K562 (cell line): ENCODE results near the gene FAM151A. TPM values are rescaled to one million over a fixed set of nuclear protein-coding genes. Genes with fewer than 3 reads are reported as not detected.

Source experiments
- ATAC-seq: fragments of 200-7000 bp; cut with Tn5 transposase; 3 replicates; pipeline ENCODE4 v1.9.1; 2020; ENCODE audit warnings: moderate library complexity
- BruUV-seq: library from RNA; stranded (reverse); fragments of 400-500 nt; replicated peaks from 2 replicates; lab custom pipeline; 2021; lab: Mats Ljungman, UMichigan
- CTCF ChIA-PET: fragments of 300-600 bp; formaldehyde crosslinking; extraction: SDS; loops from one replicate; lab custom pipeline; 2021; ENCODE audit warnings: low intra/inter-chr PET ratio; lab: Yijun Ruan, JAX
- POLR2A ChIA-PET: fragments of 300-600, 350-650 bp; sonication (Branson Sonifier 250); formaldehyde crosslinking; extraction: SDS; loops from one replicate; lab custom pipeline; 2021; ENCODE audit warnings: antibody characterized with exemption, inconsistent platforms; lab: Yijun Ruan, JAX
- DNase-seq, 4 experiments: peaks; one replicate each; pipeline versions ENCODE4 v3.0.0 to v3.0.0-alpha.2; 2011 to 2018; ENCODE audit warnings: low spot score in 3 of 4, mixed read lengths in 3 of 4; ENCODE audit errors: extremely low read depth in 1 of 4
- FAIRE-seq: peaks from 2 replicates; lab custom pipeline; 2011; peaks lifted over from hg19 to GRCh38; lab: Jason Lieb, UNC
- H2AFZ ChIP-seq: 2 replicates; pipeline ENCODE4 v1.6.0; 2011; ENCODE audit warnings: low read depth, low read length, control low read depth, inconsistent platforms
- H3K27ac ChIP-seq: fragments of 200-600 bp; 3 replicates; pipeline ENCODE4 v1.8.0; 2011; ENCODE audit warnings: low read depth, mild to moderate bottlenecking, control low read depth, inconsistent platforms, low read length, moderate library complexity, mixed read lengths; ENCODE audit errors: extremely low read depth
- H3K27me3 ChIP-seq, 2 experiments: fragments of 300-600 bp in 1 of 2; 2 replicates in 1 of 2; 3 replicates in 1 of 2; pipeline versions ENCODE4 v1.6.0 to v1.8.0; 2011; ENCODE audit warnings: inconsistent platforms in 2 of 2, low read length in 2 of 2, mild to moderate bottlenecking in 1 of 2, mixed read lengths in 1 of 2, moderate library complexity in 1 of 2; ENCODE audit not compliant: control insufficient read depth in 2 of 2, insufficient read depth in 2 of 2
- H3K36me3 ChIP-seq: fragments of 300-600 bp; 3 replicates; pipeline ENCODE4 v1.8.0; 2011; ENCODE audit warnings: mild to moderate bottlenecking, low read length, inconsistent platforms; ENCODE audit not compliant: control insufficient read depth, insufficient read depth
- H3K4me1 ChIP-seq, 2 experiments: fragments of 200-600 bp in 1 of 2; replicated peaks in 1 of 2; 2 replicates in 1 of 2; 3 replicates in 1 of 2; pipeline versions ENCODE4 v1.5.1 to v1.8.0; 2011; ENCODE audit warnings: inconsistent platforms in 2 of 2, low read length in 2 of 2, mild to moderate bottlenecking in 1 of 2, mixed read lengths in 1 of 2, moderate library complexity in 1 of 2; ENCODE audit not compliant: control insufficient read depth in 2 of 2, insufficient read depth in 2 of 2
- H3K4me2 ChIP-seq: 2 replicates; pipeline ENCODE4 v1.6.1; 2011; ENCODE audit warnings: low read length, control low read depth, inconsistent platforms, mixed read lengths; ENCODE audit not compliant: insufficient read depth
- H3K4me3 ChIP-seq: fragments of 200-600 bp; sonication (generic), shearing (Covaris generic); 2 replicates; pipeline ENCODE4 v1.5.1; 2016; ENCODE audit warnings: control low read depth, inconsistent platforms
- H3K79me2 ChIP-seq: fragments of 200-600 bp; 3 replicates; pipeline ENCODE4 v1.8.0; 2011; ENCODE audit warnings: low read length, inconsistent platforms; ENCODE audit not compliant: control insufficient read depth, insufficient read depth
- H3K9ac ChIP-seq, 2 experiments: 2 replicates each; pipeline versions ENCODE4 v1.6.0 to v1.6.1; 2011; ENCODE audit warnings: low read depth in 2 of 2, low read length in 2 of 2, control low read depth in 1 of 2, inconsistent platforms in 1 of 2, mild to moderate bottlenecking in 1 of 2, mixed read lengths in 1 of 2; ENCODE audit not compliant: insufficient read depth in 1 of 2
- H3K9me1 ChIP-seq: one replicate; pipeline ENCODE4 v1.6.0; 2011; ENCODE audit warnings: inconsistent platforms, mild to moderate bottlenecking, low read length, moderate library complexity; ENCODE audit not compliant: control insufficient read depth, insufficient read depth
- H3K9me3 ChIP-seq: replicated peaks from 2 replicates; pipeline ENCODE4 v1.5.1; 2011; ENCODE audit warnings: low read depth, low read length, inconsistent platforms; ENCODE audit not compliant: control insufficient read depth, insufficient read depth
- H4K20me1 ChIP-seq: replicated peaks from 2 replicates; pipeline ENCODE4 v1.6.1; 2011; ENCODE audit warnings: low read length, inconsistent platforms, mixed read lengths; ENCODE audit not compliant: control insufficient read depth, insufficient read depth
- ESRRA ChIP-seq: fragments of 450-650 bp; IDR thresholded peaks from 2 replicates; pipeline ENCODE4 v1.6.1; 2014; ENCODE audit warnings: low read depth, mild to moderate bottlenecking, moderate library complexity, borderline replicate concordance
- HEY1 ChIP-seq: fragments of 250-450 bp; sonication (Bioruptor Pico); IDR thresholded peaks from 2 replicates; pipeline ENCODE4 v1.5.0; 2020; ENCODE audit warnings: mild to moderate bottlenecking, moderate library complexity, borderline replicate concordance
- TAF1 ChIP-seq: IDR thresholded peaks from 2 replicates; pipeline ENCODE4 v1.6.1; 2011; ENCODE audit warnings: mild to moderate bottlenecking, low read length, moderate library complexity; ENCODE audit not compliant: insufficient read depth, control insufficient read depth, severe bottlenecking; ENCODE audit errors: extremely low read depth
- ZNF165 ChIP-seq: fragments of 250-450 bp; sonication (Bioruptor Pico); IDR thresholded peaks from 2 replicates; pipeline ENCODE4 v1.4.0; 2020; ENCODE audit warnings: borderline replicate concordance
- WGBS: fragments of 100-300 bp; shearing (Covaris generic); methylation state at CpG from one replicate; pipeline ENCODE4 v1.1.6; 2016; ENCODE audit warnings: low coverage, mixed read lengths; ENCODE audit not compliant: insufficient coverage; ENCODE audit errors: missing lambda C conversion rate; 5-methylcytosine and 5-hydroxymethylcytosine counted together
- in situ Hi-C: fragments of 300-500 bp; cut with MboI; formaldehyde crosslinking; loops from 4 replicates; pipeline ENCODE4 v1.15.0; 2018; ENCODE audit warnings: inconsistent platforms, mixed read lengths
- intact Hi-C: fragments of 100-400 bp; cut with micrococcal nuclease; formaldehyde crosslinking; loops from 2 replicates; pipeline ENCODE4 v1.14.2; 2022
- polyA plus RNA-seq, 8 experiments: library from polyadenylated mRNA; depleted of rRNA in 4 of 8; stranded (reverse) in 5 of 8; unstranded in 3 of 8; fragments of >200 nt; fragmentation: Nextera tagmentation in 2 of 8; fragmentation: Illumina TruSeq in 1 of 8; extraction: Ambion mirVana in 2 of 8; extraction: Trizol in 1 of 8; gene quantifications; 2 replicates each; pipeline versions ENCODE4 v1.2.1 to v1.2.3, GENCODE V29; 2011 to 2014; ENCODE audit warnings: inconsistent platforms in 1 of 8, missing spikeins in 1 of 8
- total RNA-seq, 7 experiments: library from RNA; depleted of rRNA in 6 of 7; stranded (reverse); fragments of >200 nt in 6 of 7; fragmentation: Illumina TruSeq in 2 of 7; extraction: Trizol in 2 of 7; gene quantifications; 2 replicates each; pipeline versions ENCODE4 v1.2.1 to v1.2.3, GENCODE V29; 2011 to 2021; ENCODE audit warnings: low replicate concordance in 1 of 7
- TF ChIP-seq, protein P1 (sequence below): IDR thresholded peaks from 2 replicates; pipeline ENCODE4 v1.6.1; 2014; ENCODE audit warnings: antibody characterized with exemption

Gene FAM151A
- total and polyA plus RNA-seq, 9 of the 15 experiments (the other 6 are each of a cell fraction or from before 2014, with no cell fraction given) = not detected

- FAIRE-seq (no peak), DNase-seq (no peak), ATAC-seq (no peak)
- H3K9ac ChIP-seq = no peak overlapping the region
- H3K4me3 ChIP-seq = no peak overlapping the region
- peaks cover 0 to 16% of the 10 kb centered on the region in 2 experiments; a peak in 2 of 5 replicates for H3K4me1 ChIP-seq
- peak; percentile 79 for TF ChIP-seq ESRRA
- TF ChIP-seq, protein P1, sequence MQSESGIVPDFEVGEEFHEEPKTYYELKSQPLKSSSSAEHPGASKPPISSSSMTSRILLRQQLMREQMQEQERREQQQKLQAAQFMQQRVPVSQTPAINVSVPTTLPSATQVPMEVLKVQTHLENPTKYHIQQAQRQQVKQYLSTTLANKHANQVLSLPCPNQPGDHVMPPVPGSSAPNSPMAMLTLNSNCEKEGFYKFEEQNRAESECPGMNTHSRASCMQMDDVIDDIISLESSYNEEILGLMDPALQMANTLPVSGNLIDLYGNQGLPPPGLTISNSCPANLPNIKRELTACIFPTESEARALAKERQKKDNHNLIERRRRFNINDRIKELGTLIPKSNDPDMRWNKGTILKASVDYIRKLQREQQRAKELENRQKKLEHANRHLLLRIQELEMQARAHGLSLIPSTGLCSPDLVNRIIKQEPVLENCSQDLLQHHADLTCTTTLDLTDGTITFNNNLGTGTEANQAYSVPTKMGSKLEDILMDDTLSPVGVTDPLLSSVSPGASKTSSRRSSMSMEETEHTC = no peak
- in situ Hi-C loops = no loop called here
- H3K9me3 ChIP-seq = no peaks in the 10 kb centered on the region
- ChIA-PET POLR2A (interaction anchor here (0.6 to 1.5 kb wide), 4 partner anchors 8 to 1415 kb away, joined by 3 read pairs; no protein-coding TSS in a partner anchor), CTCF (no interaction called here)
- no peak overlapping the region for H2AFZ ChIP-seq
- H3K36me3 ChIP-seq = no peaks in the 10 kb centered on the region
- WGBS = 1% methylated on average over 6 of the region's 6 CpGs
- intact Hi-C loops = no loop called here
- H3K4me2 ChIP-seq = no peak overlapping the region
- H3K79me2 ChIP-seq = no peaks in the 10 kb centered on the region
- H4K20me1 ChIP-seq = peaks cover 7% of the 10 kb centered on the region; the same call in 1 of the 2 replicates
- BruUV-seq = no TSS peak
- peaks cover 46 to 78% of the 10 kb centered on the region in 2 experiments for H3K27me3 ChIP-seq
- no peak overlapping the region for H3K27ac ChIP-seq
- H3K9me1 ChIP-seq = no peaks in the 10 kb centered on the region
Measured at GRCh38 chr1:54603241-54603640, 20.1 kb downstream of the FAM151A start.

- no peak overlapping the region for H2AFZ ChIP-seq
- H3K27me3 ChIP-seq = peaks cover 46 to 74% of the 10 kb centered on the region in 2 experiments
- no peak for FAIRE-seq
- no peak for DNase-seq
- in situ Hi-C loops (no loop called here), intact Hi-C loops (no loop called here)
- BruUV-seq = no TSS peak
- H3K36me3 ChIP-seq = no peaks in the 10 kb centered on the region
- peaks cover 0 to 11% of the 10 kb centered on the region in 2 experiments; a peak in 2 of 5 replicates for H3K4me1 ChIP-seq
- 8% methylated on average over 15 of the region's 18 CpGs for WGBS
- no peaks in the 10 kb centered on the region for H3K79me2 ChIP-seq
- no peak; the same call in 2 of the 3 replicates for ATAC-seq
- H4K20me1 ChIP-seq = peaks cover 7% of the 10 kb centered on the region; the same call in 1 of the 2 replicates
- H3K9me1 ChIP-seq = no peaks in the 10 kb centered on the region
- no peak overlapping the region for H3K4me3 ChIP-seq
- H3K9me3 ChIP-seq = no peaks in the 10 kb centered on the region
- H3K9ac ChIP-seq = no peak overlapping the region; a peak in 1 of 4 replicates
- H3K27ac ChIP-seq = no peak overlapping the region
- ChIA-PET CTCF (no interaction called here), POLR2A (interaction anchor here (1.0 kb wide), 1 partner anchor 12 kb away, joined by 3 read pairs; no protein-coding TSS in a partner anchor)
- H3K4me2 ChIP-seq = no peak overlapping the region
- no peak for TF ChIP-seq HEY1 (CRISPR knock-in tag)
- TF ChIP-seq ZNF165 (CRISPR knock-in tag) = no peak
- TF ChIP-seq TAF1 = no peak
Measured at GRCh38 chr1:54602554-54602953, 20.8 kb downstream of the FAM151A start.
